Effector CD4-positive, alpha-beta T cell (primary cell): Measurements from ENCODE around the gene CELA3B. TPM values are rescaled to one million over a fixed set of nuclear protein-coding genes. Genes with fewer than 3 reads are reported as not detected.
"Not testable (repeated sequence)": the region's sequence is repeated elsewhere in the genome, so short reads cannot be mapped to it uniquely, and the experiment has no call there.

Experiments used
- DNase-seq: peaks from one replicate; pipeline ENCODE4 v3.0.0-alpha.2; 2020
- total RNA-seq: gene quantifications from one replicate; lab custom pipeline; 2026; lab: John Stamatoyannopoulos, UW

CELA3B gene
- not detected for total RNA-seq

- not testable (repeated sequence) for DNase-seq
These were observed at the start of gene CELA3B for GRCh38 chr1:21976703-21977239. Gene CELA3B (plus strand): TSS chr1:21977022. CDS start chr1:21977040, 18 bp downstream.

GRCh38 chr1:21927533-21928237 lies 49.1 kb upstream of the CELA3B start:
- DNase-seq: no peak

GRCh38 chr1:21930080-21930571 lies 46.7 kb upstream of the CELA3B start:
- no peak for DNase-seq

- DNase-seq: no peak
These were observed 46.1 kb upstream of the CELA3B start for GRCh38 chr1:21930629-21931170.

- DNase-seq: no peak
These were observed 45.4 kb upstream of the CELA3B start for GRCh38 chr1:21931171-21932093.

GRCh38 chr1:21932127-21932526 lies 44.7 kb upstream of the CELA3B start:
- DNase-seq: no peak

GRCh38 chr1:21933397-21934248 lies 43.2 kb upstream of the CELA3B start:
- DNase-seq: no peak

GRCh38 chr1:21935393-21935804 lies 41.4 kb upstream of the CELA3B start:
- DNase-seq: no peak

GRCh38 chr1:21935891-21936365 lies 40.9 kb upstream of the CELA3B start:
- DNase-seq: no peak

GRCh38 chr1:21936366-21937031 lies 40.3 kb upstream of the CELA3B start:
- no peak for DNase-seq

- DNase-seq: no peak
These were observed 39.8 kb upstream of the CELA3B start, which contains the start of gene HSPG2 for GRCh38 chr1:21937034-21937371. Gene HSPG2 (minus strand): TSS chr1:21937310. CDS start chr1:21937217, 93 bp downstream.

GRCh38 chr1:21937372-21938121 lies 39.3 kb upstream of the CELA3B start:
- peak; percentile 55 for DNase-seq

GRCh38 chr1:21938732-21939538 lies 37.9 kb upstream of the CELA3B start:
- DNase-seq: no peak

GRCh38 chr1:21939650-21940374 lies 37.0 kb upstream of the CELA3B start:
- no peak for DNase-seq

- no peak for DNase-seq
These were observed 36.3 kb upstream of the CELA3B start for GRCh38 chr1:21940492-21940891.

GRCh38 chr1:21941370-21941769 lies 35.5 kb upstream of the CELA3B start:
- DNase-seq: no peak

- DNase-seq: no peak
These were observed 34.4 kb upstream of the CELA3B start for GRCh38 chr1:21942464-21942863.

- DNase-seq: not testable (repeated sequence)
These were observed 33.7 kb upstream of the CELA3B start for GRCh38 chr1:21942959-21943640.
